DLD1 (cell line): ENCODE results near the gene SAMM50.

Experiments
- in situ Hi-C: cut with HindIII; loops from 2 replicates; pipeline ENCODE4 v1.10.0; 2017; ENCODE audit warnings: low sequenced_read_pairs

The SAMM50 gene

DNA sequence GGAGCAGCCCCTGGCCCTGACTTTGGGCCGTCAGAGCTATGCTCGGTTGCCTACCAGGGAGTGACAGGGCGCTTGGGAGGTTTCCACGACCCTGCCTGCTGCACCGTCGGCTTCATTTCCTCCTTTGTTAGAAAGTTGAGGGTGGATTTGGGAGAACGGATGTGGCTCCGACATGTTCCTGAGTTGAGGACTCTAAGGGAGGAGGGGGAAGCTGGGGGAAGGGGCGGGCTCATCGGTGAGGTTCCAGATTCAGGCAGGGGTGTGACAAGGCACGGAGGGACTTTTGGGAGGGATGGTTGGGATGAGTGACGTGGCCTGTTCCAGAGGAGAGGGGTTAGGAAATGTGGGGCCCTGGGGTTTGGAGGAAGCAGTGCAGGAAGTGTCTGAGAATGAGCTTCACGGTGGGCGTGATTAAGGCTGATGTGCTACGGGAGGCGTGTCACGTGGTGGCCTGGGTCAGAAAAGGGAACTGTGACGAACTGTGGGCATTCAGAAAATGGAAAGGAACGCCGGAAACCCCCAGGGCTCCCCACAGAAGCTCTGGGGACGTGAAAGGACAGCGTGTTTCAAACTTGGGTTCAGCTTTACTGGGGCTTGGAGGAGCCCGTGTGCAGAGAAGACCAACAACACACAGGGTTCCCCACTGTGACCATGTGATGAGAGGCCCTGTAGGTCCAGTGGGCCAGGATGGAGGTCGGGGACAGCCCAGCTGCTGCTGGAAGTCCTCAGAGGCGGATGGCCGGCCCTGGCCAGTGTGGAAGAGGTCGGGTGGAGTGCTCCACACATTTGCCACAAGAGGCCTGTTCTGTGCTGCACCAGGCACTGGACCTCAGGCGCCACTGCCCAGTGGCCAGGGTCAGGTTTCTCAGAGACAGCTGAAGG, 71.6 kb downstream of the SAMM50 start:
- in situ Hi-C loops: no loop called here

DNA sequence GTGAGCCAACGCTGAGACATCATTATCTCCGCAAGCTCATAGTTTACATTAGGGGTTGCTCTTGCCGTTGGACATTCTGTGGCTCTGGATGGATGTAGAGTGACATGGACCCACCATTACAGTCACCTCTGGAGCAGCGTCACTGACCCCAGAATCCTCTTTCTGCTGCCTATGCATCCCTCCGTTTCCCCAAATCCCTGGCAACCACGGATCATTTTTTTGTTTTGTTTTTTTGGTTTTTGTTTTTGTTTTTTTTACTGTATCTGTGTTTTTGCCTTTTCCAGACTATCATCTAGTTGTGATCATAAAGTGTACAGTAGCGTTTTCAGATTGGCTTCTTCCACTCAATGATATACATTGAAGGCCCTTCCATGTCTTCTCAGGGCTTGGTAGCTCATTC, 72.8 kb downstream of the SAMM50 start:
- in situ Hi-C loops: no loop called here

DNA sequence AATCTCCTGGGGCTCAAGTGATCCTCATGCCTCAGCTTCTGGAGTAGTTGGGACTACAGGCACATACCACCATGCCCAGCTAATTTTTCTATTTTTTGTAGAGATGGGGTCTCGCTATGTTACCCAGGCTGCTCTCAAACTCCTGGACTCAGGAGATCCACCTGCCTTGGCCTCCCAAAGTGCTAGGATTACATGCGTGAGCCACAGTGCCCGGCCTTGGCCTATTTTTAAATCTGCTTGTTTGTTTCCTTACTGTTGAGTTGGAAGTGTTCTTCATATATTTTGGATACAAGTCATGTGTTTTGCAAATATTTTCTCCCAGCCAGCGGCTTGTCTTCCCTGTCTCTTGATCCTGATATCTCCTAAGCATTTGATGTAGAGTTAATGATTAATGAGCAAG, 73.8 kb downstream of the SAMM50 start:
- in situ Hi-C loops: no loop called here

DNA sequence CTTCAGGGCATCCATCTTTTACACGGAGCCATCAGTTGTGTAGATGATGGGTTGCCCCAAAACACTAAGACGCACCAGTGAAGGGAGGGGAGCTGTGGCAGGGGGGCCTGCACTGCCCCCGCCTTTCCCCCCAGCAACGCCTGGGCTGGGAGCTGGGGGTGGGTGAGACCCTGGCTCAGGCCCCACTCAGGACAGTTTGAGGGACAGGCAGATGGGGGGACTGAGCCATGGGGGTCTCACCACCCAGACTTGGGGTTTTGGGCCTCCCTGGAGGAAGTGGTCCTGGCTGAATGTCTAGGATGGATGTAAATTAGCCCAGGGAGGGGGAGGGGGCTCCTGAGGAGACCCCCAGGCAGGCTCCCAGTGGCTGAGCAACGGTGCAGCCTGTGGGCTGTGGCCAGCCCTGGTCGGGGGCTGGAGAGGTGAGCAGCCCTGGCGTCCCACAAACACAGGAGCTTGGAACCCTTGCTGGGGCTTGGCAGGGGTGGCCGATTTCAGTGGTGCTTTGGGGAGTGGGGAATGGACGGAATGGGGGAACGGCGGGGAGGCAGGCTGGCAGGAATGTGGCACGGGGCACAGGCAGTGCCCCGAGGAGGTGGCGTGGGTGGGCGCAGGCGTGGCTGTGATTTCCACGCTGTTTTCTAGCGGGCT, 74.9 kb downstream of the SAMM50 start:
- in situ Hi-C loops: no loop called here

DNA sequence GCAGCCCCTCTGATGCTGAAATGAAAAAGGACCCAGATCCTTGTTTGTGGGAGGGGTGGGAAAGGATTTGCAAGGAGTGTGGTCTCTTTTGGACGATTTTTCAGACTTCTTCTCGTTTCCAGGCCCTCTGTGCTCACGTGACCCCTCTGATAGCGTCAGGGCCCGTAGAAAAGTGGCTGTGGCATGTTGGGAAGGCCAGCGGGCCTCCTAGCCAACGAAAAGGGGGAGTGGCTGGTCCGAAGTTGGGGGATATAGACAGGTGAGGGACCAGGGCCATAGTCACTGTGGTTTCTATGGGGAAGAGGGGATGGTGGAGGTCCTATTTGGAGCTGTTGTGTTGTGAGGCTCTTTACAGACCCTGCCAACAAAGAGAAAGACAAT, 75.5 kb downstream of the SAMM50 start:
- in situ Hi-C loops: no loop called here

DNA sequence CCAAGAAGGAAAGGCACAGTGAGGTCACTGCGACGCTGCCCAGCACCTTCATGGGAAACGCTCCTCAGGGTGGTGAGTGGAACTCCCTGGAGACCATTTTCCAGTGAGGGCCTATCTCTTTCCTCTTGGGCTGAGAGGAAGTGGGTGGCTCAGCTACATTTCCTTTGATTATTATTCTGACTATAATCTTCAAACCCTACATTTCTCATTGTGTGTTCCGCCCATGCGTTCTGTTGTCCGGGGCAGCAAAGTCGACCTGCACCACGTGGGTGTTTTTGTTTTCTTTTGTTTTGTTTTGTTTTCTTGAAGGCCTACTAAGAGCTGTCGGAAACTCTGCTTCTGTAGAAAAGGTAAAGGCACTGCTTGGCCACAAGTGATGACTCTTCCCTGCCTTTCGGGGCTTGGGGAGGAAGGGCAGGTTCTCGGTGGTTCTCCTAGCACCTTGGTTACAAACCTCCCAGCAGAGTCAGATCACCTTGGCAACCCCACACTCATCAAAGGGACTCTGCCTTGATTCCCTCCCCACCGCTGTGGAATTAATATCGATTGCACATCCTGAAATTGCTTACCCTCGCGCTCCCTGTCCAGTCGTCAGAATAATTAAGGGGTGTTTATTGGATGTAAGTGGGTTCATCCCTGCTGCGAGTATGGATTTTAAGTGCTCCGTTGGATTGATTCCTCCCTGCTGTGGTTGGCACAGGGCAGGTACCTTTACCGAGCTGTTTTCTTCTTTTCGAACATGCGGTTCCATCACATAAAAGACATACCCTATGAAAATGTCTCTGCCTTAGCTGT, 76.1 kb downstream of the SAMM50 start:
- in situ Hi-C loops: no loop called here

DNA sequence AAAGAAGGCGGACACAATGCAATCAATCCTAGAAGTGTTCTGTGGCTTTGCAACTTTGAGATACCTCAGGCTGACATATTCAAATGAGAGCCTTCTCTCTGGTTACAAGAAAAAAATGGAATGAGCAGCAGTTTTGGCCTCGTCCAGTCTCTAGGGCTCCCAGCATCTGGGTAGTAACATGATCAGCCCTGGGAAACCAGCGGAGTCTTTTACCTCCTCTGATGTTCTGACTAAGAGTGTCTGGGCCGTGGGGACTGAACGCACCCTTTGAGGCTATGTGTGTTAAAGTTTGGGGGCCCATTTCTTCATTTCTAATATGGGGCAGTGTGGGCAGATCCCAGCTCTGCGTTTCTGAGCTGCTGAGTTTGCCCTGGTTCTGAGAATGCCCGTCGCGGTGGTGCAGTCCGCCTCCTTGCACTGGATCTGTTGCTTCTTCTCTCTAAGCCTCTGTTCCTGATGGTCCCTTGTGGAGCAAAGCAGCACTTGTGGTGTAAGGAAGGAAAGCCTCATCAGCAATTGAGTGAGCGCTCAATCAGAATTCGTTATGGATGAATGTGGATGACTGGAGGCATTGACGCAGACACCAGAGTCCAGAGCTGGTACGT, 77.0 kb downstream of the SAMM50 start:
- in situ Hi-C loops: no loop called here

DNA sequence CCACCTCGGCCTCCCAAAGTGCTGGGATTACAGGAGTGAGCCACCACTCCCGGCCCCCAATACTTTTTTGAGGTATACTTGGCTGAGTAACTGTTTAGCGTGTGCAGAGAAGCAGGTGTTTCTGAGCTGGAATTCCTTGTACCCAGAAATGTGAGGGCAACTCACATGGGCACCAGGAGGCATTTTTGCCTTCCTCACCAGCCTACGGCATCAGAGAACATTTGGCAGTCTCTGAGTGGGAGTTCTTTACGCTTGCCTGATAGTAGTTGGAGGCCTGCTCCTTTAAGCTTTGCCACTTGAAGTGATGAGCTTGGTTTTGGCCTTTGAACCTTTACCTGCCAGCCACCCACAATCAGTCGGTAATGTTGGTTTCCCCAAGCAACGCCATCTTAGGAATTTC, 78.0 kb downstream of the SAMM50 start:
- in situ Hi-C loops: no loop called here

DNA sequence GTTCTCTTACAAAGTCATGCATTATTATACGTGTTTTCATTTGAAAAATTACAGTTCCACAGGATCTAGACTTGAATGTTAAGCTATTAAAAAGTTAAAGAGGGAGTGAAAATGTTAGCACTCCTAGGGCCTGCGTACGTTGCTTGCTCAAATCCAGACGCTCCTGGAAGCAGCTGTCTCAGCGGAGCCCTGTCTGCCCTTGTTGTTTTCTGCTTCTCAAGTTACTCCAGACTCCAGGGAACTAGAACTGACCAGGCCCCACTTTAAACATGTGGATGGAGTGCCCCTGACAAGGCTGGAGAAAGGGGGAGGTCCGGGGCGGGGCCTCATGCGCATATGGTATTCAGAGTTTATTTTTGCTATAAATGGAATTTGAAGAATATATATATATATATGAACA, 78.5 kb downstream of the SAMM50 start:
- in situ Hi-C loops: no loop called here

DNA sequence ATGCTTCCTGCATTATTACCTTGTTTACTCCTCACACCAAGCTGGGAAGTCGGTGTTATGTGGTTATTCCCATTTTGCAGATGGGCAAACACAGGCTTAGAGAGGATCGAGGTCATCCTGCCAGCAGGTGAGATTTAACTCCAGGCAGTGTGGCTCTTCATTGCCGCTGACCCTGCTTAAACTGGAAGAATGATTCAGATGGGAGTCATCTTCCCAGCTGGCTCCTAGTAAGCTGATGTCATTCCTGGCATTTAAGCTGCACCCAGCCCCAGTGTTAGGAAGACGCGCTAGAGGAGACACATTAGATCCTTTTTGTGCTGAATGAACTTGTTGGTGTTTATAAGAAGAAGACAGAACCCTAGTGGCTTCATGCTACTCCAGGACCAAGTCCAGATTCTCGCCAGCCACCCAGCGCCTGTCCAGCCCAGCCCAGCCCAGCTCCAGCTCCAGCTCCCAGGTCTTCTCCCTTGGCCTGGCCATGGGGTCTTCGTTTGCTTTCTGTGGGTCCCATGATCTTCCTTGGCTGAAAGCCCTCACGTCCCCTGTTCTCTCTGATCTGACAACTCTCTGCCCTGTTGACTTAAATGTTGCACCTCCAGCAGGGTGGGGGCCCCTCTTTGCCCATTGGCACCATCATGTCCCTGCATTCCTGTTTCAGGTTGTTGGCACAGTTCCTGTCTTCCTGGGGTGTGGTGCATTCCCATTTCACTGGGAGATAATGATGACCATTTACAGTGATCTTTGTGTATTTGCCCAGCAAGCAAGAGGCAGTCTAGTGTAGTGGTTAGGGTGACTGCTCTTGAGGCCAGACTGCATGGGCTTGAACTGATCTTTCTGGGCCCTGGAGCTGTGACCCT, 82.5 kb downstream of the SAMM50 start:
- in situ Hi-C loops: no loop called here

DNA sequence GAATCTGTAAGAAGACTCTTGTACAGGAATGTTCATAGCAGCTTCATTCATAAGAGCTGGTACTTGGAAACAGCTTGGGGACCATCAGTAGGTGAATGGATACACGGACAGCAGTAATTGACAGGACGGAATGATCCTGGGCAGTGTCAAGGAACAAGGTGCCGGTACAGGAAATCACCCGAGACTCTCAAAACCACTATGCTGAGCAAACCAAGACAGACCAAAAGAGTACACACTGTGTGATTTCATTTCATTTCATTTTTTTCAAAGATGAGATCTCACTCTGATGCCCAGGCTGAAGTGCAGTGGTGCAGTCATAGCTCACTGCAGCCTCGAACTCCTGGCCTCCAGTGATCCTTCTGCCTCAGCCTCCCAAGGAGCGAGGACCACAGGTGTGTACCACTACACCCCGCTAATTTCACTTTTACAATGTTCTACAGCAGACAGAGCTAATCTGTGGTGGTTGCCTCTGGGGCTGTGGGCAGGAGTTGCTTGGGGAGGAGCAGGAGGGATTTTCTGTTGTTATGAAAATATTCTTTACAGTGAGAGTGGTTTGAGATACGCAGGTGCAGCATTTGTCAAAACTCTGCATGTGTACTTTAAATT, 84.4 kb downstream of the SAMM50 start:
- in situ Hi-C loops: no loop called here

DNA sequence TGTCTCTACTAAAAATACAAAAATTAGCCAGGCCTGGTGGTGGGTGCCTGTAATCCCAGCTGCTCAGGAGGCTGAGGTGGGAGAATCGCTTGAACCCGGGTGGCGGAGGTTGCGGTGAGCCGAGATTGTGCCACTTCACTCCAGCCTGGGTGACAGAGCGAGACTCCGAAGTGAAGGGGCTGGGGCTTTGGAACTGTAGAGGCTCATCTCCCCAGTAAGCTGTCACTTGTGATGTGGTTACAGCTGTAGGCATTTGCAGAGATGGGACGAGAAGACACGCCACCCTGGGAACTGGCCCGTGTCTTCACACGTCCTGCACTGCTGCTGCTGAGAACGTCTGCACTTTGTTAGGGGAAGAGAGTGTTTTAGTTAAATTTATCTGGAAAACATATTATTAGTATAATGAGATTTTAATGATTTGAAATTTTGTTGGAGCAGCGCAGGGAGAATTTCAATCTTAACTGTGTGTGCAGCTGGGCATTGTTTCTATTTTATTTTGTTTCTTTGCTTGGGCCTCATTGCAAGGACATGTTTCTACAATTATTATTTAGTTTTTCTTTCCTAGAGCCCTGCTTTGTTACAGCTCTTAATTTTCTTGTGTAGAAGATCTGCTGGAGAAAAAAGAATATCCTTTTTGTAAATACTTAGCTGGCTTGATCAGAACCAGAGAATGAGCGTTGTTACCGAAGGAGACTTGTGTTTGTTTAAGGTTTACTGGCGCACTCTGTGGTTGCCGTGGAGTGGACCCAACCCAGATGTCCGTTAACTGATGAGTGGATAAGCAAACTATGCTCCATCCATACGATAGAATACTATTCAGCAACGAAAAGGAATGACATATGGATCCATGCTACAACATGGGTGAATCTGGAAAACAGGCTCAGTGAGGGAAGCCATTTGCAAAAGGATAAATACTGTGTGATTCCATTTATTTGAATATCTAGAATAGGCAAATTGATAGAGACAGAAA, 87.3 kb downstream of the SAMM50 start:
- in situ Hi-C loops: no loop called here

DNA sequence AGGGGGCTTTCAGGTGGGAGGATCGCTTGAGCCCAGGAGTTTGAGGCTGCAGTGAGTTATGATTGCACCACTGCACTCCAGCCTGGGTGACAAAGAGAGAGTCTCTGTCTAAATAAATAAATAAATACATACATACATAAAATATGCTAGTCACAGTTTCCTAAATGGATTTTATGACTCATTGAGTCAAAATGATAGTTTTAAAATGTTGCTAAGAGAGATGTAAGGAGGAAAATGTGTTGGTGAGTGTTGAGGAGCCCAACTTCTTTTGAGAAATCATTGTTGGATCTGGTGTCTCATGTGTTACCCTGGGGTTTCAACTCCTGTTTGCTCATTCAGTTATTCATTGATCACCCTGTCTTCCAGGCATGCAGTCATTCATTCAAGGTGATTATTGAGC, 89.9 kb downstream of the SAMM50 start:
- in situ Hi-C loops: no loop called here
